HG02884 (cell line): Measurements from ENCODE around the gene ANTXR1.

Experiments
- ATAC-seq: cut with Tn5 transposase; IDR thresholded peaks from one replicate; pipeline ENCODE4 v1.9.1; 2021; ENCODE audit warnings: mild to moderate bottlenecking, moderate library complexity; ENCODE audit not compliant: unreplicated experiment

Gene ANTXR1

DNA sequence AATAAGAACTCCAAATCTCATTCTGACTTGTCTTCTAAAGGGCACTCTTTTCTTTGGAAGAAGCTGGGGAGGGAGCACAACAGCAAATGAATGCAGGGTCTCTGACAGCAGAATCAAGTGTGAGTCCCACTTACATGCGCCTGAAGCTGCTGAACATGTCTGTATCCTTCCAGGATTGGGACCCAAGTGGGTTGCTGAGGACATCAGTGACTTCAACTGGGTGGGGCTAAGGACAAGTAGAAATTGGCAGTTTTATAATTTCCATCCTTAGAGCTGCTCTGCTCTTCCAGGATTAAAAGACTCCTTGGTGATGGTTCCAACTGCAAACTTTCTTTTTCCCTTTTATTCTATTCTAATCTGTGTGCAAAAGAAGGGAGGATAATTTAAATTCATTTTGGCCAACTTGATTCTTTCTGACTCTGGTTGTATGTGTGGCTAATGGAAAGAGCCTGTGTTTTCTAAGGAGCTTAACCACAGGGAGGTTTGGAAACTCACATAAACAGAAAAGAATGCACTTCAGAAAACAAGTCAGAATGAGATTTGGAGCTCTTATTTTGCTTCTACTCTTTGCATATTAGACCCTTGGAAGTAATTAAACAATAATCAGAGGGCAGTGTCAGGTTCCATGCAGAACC, 20.6 kb downstream of the ANTXR1 start:
- no peak for ATAC-seq

DNA sequence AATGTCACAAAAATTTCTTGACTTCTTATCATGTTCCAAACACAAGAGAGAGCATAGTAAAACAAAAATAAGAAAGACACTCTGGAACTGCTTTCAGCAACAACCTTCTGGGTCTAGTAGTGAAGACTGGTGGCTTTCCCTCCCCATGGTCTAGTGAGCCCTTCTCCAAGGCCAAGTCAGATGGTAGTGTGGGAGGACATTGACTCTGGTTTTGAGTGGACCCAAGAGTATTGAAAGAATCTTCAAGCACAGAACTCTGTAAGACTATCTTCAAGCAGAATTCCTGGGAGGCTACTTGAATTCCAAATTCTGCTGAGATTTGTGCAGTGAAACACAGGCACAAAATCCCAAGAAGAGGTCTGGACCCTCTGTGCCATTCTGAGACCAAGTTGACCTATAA, 21.1 kb downstream of the ANTXR1 start:
- no peak for ATAC-seq

DNA sequence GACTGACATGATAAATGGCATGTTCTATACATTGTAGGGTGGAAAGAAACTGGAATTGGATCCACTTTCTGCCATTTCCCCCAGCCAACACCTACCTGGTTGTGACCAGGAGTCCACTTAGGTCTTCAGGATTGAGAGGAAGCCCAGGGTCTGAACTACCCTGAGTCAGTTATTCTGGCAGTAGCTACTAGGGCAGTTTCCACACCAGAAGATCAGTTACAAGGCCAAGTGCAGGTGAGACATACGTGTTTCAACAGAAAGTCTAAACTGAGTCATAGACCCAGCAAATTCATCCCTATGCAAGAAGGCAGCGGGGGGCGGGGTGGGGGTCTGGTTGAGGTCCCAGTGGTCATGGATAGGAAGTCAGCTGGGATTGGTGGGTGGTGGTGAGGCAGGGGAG, 21.9 kb downstream of the ANTXR1 start:
- no peak for ATAC-seq

DNA sequence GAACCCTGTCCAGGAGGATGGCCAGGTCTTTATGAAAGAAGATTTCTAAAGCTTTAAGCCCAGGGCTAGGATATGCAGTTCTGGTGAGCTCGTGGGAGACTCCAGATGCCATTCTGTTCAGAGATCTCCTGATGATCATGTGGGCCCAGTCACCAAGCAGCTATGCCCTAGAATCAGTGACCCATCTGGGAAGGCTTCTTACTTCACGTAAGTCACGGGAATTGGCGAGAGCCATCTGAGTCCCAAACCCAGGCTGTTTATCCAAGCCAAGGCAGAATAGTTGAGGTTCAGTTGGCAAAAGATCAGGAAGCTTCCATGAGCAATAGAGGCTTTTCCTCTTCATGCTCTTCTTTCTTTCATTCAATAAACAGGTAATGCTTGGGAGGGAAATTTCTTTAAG, 23.9 kb downstream of the ANTXR1 start:
- ATAC-seq = no peak

DNA sequence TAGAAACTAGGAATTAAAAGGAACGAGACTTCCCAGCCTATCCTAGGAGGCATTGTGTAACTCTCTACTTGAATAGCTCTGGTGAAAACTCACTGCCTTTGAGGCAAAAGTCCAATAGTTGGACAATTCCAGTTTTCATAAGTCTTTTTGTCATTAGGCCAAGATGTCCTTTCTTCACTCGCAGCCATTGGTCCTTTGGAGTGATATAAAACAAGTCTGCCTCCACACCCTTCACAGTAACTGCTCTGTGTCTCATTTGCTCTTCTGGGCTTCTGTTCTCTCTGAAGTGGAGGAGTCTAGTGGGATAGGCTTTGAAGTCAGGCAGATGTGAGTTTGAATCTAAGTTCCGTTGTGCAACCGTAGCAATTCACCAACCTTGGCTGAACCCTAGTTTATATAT, 28.2 kb downstream of the ANTXR1 start:
- no peak for ATAC-seq

DNA sequence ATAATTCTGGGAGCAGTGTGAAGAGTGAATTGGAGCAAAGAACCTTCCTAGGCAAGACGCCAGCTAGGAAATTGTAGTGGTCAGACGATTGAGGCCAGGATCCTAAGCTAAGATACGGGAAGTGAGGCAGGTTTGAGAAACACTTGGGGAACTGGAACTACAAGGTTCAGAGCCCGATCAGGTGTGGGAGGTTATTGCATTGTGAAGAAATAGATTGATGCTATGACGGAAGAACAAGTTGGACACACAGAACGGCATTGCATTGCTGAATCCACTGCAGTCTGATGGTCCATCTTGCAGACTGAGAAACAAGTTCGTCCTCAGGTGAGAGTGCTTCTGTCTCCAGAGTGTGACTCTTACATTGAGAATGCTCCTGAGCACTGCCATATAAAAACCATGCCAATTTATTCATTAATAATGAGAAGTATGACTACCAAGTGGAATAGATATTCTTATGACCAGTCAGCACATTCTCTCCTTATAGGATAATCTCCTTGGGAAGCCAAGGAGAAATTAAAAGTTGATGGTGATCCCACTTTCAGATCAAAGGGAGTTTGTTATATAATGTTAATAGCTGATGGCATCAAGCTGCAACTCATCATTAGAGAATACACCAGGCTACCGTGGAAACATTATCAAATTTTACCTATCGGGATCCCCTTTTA, 30.9 kb downstream of the ANTXR1 start:
- ATAC-seq = no peak

DNA sequence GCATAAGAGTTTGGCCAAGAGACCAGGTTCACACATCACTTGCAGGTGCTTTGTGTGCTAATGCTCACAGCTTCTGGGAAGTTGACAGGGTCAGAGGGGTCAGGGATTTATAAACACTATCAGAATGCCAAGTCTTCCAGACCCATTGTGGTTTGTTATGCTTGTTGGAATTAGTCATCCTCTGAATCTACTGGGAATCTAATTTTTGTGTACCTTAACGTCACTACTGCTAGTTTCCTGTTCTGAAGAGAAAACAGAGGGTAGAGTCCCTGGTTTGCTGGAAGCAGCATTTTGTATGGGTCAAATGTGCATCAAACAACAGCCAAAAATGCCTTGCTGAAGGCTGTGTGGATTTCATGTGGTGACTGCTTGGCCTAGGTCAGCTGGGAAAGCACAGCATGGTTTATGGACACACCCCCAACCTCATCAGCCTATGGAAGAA, 33.3 kb downstream of the ANTXR1 start:
- no peak for ATAC-seq

DNA sequence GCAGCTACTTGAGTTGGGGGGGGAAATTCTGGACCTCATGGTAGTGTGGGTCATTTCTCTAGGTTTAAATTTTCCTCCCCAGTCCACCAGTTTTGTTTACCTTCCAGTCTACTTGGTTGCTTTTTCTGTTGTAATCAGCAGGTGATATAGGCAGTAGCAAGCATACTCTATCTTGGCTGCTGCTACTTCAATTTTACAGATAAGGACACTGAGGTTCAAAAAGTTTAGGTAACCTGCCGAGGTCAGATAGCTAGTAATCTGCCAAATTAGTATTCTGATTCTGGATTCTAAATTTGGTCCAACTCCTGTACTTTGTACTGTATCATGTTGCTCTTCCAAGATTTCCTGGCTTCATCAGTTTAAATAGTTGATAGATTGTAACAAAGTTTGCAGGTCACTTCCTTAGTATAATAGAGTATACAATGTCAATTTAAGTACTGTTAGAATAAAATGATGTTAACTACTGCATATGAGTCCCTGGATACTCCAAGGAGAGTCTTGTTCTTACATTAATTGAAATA, 34.7 kb downstream of the ANTXR1 start:
- no peak for ATAC-seq

DNA sequence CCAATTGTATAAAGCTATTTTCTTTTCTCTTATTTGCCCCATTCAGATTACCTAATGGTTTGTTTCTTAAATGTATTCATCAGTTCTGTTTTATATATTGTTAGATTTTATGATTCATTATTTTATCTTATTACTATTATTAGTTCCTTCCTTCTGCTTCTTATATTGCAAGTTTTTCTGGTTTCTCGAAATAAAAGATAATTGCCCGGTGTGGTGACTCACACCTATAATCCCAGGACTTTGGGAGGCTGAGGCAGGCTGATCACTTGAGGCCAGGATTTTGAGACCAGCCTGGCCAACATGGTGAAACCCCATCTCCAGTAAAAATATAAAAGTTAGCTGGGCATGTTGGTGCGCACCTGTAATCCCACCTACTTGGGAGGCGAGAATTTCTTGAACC, 37.8 kb downstream of the ANTXR1 start:
- ATAC-seq = no peak

DNA sequence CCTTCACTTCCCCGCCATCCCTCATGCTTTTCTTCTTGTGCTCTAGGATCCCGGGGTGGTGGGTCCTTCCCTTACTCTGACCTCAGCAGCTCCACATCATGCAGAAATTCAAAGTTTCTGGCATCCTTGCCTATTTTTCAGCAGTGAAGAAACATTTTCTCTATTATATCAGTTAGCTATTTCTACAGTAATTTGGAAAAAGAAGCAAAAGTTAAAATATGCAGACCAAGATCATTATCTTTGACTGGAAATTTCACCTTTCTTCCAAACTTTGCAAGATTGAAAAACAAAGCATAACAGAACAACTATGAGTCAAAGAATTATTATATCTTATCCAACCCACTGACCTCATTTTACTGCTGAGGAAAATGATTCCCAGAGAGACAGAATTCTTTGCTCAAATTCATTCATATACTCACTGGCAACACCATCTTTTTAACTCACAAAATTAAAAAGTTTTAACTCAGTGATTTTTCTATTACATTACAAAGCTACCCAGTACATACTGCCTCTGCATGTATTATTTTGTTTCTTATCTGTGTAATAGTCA, 40.5 kb downstream of the ANTXR1 start:
- ATAC-seq = no peak

DNA sequence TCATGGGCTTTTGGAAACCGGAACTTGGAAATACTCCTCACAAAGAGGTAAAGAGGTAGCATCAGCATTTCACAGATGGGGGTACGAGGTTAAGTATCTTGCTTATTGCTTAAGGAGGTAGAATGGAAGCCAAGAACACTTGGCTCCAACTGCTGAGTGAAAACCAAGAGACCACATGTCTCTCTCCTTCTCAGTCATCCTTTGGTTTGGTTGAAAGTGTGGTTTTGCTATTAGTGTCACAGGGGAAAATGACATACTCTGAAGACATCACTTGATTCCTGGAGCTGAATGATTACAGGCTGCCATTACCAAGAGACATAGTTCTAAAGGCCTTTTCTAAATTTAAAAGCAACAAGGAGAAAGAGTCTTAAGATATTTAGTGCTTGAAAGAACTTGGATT, 41.5 kb downstream of the ANTXR1 start:
- ATAC-seq = peak; percentile 100

DNA sequence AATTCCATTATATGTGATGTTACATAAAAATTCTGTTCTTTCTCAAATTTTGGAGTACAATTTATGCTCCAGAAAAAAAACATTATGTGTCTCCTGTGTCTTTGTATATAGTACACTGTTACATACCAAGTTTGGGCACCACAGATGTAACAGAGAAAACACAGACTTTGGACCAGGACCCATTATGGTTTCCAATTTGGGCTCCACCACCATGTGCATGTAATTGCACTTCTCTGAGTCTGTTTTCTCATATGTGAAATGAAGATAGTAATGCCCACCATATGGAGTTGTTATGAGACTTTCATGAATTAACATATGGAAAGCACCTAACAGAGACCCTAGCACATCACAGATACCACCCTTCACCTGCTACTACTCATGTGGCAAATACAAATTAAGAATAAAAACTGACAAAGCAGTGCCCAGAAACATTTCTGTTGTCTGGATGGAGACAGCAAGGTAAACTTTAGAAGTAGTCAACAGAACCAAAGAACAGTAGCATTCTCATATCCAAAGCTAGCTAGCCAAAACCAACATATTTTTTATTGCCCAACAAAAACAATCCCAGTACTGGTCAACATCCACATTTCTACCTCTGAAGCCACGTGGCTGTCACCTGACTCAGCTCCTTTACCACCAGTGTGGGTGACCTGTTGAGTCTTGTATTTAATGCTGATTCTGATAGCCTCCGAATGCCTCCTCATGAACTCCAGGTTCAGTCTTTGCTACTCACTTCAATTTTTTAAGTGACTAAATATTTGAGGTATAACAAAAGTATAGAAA, 42.9 kb downstream of the ANTXR1 start:
- no peak for ATAC-seq

DNA sequence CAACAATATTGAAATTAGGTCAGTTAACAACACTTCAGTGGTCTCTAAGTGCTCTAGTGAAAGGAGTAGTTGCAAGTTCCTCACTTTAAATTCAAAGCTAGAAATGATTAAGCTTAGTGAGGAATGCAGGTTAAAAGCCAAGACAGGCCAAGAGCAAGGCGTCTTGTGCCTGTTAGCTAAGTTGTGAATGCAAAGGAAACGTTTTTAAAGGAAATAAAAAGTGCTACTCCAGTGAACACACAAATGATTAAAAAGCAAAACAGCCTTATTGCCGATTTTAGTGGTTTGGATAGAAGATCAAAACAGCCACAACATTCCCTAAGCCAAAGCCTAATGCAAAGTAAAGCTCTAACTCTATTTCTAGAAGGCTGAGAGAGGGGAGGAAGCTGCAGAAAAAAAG, 44.7 kb downstream of the ANTXR1 start:
- ATAC-seq = no peak

DNA sequence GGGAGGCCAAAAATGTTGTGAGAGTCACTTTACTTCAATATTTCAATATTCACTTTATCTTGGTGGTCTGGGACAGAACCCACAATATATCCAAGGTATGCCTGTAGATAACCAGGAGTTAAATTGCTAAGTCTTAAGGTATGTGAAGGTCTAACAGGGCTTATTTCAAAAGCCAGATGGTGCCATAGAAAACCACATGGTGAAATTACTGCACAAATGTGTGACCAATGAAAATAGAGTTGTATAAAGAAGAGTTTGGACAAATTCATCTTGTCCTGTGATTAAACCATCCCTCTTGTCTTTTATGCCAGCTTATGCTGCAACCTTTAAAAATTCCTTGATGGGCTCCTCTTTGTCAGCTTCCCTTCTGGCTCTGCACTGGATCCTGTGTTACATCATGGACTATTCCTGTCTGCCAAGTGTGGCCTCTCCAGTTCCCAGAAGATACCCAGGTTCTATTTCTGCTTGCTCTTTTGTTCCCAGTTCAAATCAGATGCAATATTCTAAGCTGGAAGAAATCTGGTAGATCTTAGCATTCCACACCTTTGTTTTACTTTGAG, 46.8 kb downstream of the ANTXR1 start:
- ATAC-seq = no peak

DNA sequence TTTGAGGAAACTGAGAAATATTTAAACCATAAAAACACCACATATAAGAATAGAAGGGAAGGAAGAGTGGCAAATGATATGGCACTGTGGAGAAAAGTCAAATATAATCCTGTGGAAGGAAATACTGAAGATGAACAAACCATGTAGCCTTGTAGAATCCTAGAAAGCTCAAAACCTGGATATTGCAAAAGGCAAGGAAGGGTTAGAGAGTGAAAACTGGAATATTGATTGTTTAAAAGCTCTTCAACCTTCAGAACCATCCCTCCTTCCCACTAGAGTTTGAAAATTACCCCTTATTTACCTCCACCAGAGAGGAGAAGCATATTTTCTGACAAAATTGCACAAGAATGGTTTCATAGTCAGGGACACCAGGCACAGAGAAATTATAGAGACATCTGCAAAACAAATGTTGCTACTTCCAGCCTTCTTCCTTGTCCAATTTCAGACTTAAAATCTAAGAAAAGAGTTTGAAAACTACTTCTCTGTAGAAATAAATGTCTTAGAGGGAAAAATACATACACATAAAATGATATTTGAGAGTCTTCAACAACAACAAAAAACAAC, 48.0 kb downstream of the ANTXR1 start:
- no peak for ATAC-seq

DNA sequence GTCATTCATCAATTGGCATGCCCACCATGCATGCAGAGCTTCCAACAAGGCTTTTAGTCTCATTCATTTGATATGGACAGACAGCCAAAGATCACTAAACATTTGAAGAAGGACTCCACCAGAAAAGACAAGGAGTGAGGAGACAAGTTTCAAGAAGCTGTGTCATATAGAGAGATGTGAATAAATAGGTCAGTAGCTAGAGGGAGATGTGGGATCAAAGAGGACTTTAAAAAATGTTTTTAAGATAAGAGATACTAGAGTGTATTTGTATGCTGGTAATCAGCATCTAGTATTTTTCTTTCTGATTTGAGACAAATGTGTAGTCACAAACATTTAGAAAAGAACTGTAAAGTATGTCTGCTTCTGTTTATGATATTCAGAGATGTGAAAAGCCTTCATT, 48.5 kb downstream of the ANTXR1 start:
- no peak for ATAC-seq

DNA sequence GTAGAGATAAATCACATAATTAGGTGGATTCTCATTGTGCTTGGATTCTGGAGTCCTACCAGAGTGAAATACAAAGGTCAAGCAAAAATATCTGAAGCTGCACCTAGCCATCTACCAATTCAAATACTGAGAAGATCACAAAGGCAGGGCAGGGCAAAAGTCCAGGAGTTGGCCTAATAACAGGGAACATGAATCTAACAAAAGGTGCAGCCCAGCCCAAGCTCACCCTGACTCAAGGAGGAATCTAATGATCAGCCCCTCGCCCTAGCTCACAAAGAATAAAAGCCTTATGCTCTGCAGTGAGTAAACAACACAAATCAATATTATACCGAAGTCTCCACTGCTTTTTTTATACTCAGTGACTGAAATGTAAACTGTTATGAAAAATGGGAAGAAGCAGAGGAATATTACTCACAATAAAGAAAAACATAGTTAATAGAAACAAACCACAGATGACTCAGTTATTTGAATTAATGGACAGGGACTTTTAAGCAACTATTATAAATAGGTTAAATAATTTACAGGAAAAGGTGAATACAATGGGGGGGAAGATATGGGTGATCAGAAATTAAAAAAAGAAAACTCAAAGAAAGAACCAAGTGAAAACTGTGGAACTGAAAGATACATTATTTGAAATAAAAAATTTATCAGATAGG, 49.5 kb downstream of the ANTXR1 start:
- ATAC-seq = no peak

DNA sequence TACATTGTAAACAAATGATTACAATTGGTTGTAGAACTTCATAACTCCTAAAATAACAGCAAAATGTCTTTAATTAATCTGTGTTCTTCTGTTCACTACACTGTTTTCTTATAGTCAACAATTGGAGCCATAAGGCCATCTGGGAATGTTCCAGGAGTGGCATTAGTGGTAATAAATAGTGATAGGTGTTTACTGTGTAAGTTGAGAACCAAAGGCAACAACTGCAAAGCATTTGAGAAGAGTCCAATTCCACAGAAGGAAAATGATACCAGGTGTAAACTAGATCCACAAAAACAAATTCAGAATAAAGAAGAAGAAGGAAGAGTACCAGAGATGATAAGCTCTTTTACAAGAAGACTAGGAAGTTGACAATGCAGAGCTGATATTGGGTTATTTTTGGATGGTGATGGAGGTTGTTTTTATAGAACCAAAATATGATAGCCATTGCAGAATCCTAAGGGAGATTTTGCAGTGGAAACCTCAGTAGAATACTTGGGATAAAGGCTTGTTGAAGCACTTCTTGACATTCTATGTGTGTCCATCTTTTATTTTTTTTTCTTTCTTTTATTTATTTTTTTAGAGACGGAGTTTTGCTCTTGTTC, 52.9 kb downstream of the ANTXR1 start:
- no peak for ATAC-seq

DNA sequence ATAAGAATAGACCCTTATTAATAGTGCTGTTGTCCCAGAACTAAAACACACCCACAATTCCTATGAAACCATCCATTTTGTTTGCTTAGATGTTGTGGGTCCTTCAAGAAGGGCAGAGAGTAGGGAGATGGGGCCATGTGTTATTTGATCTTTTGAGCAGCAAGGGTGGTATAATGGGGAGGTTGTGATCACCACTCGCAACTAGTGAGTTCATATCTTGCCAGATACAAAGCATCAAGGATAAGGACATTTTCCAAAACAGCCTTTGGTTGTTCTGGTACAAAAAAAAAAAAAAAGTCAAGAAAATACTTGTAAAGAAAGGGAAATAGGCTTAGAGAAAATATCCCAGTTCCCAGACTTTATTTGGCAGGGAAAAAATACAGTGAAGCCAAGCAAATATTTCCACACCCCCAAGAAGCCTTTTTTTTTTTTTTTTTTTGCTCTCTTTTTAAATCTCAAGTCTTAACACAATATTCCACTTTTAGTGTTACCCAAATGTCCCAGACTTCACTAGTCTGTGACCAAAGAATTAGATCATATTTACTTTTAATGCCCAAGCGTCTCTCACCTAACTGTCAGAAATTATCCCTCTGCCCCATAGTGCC, 54.1 kb downstream of the ANTXR1 start:
- ATAC-seq = no peak

DNA sequence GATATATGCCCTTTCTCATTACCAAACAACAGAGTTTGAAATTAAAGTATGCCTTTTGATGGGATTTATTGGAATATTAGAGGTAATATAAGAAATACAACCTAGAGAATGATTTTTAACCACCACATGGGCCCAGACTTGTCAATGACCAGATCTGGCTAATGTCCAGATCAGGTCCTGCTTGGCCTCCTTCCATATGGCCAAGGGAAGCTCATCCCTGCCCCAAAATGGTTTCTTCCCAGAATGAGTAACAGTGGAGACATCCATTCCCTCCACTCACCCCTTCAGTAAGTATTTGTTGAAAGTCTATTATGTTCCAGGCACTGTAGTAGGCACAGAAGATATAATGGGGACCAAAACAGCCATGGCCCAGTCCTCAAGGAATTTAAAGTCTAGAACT, 54.9 kb downstream of the ANTXR1 start:
- ATAC-seq = no peak
